Stimulated activated memory B cell treated with anti-CD40 and anti-IgM and Interleukin-4, amounts not matched to agents 10 μg/mL and 1 μg/mL and 100 μg/mL, for 72 hours (primary cell): ENCODE data around the gene ATG13.
"Not testable (repeated sequence)": the region's sequence is repeated elsewhere in the genome, so short reads cannot be mapped to it uniquely, and the experiment has no call there.

Experiments used
- ATAC-seq: fragments of 150-1000 bp; cut with Tn5 transposase; 2 replicates; pipeline ENCODE4 v1.10.0; 2021
- H3K27ac Mint-ChIP-seq: one replicate; pipeline ENCODE4 v1.8.0; 2022; ENCODE audit warnings: mild to moderate bottlenecking, mixed read lengths
- H3K27me3 Mint-ChIP-seq: one replicate; pipeline ENCODE4 v1.8.0; 2022; ENCODE audit warnings: mixed read lengths
- H3K36me3 Mint-ChIP-seq: one replicate; pipeline ENCODE4 v1.8.0; 2022; ENCODE audit warnings: mixed read lengths
- H3K4me1 Mint-ChIP-seq: one replicate; pipeline ENCODE4 v1.8.0; 2022; ENCODE audit warnings: mixed read lengths
- H3K4me3 Mint-ChIP-seq: one replicate; pipeline ENCODE4 v1.8.0; 2022; ENCODE audit warnings: mild to moderate bottlenecking, moderate library complexity, mixed read lengths
- H3K9me3 Mint-ChIP-seq: one replicate; pipeline ENCODE4 v1.8.0; 2022; ENCODE audit warnings: mixed read lengths

Gene ATG13

GRCh38 chr11:46617134-46617971, at the start of gene ATG13, which contains the start of gene HARBI1:
Gene ATG13, plus strand, starts transcription at chr11:46617553. Its CDS starts 26,739 bp downstream, at chr11:46644292.
Gene HARBI1, minus strand, starts transcription at chr11:46617227. Its CDS starts 990 bp downstream, at chr11:46616237.
- Mint-ChIP-seq H3K27ac (peak within 1 kb of the TSS; percentile 100), H3K27me3 (no peaks in the 10 kb centered on the region), H3K4me3 (peak within 1 kb of the TSS; percentile 99), H3K9me3 (no peaks in the 10 kb centered on the region), H3K4me1 (peaks cover 40% of the 10 kb centered on the region), H3K36me3 (peaks cover 10% of the 10 kb centered on the region)
- ATAC-seq: peak; percentile 99

GRCh38 chr11:46570790-46571398, 46.5 kb upstream of the ATG13 start:
- peaks cover 21% of the 10 kb centered on the region for H3K4me1 Mint-ChIP-seq
- peaks cover 7% of the 10 kb centered on the region for H3K36me3 Mint-ChIP-seq
- no peaks in the 10 kb centered on the region for H3K27me3 Mint-ChIP-seq
- H3K4me3 Mint-ChIP-seq: no peak overlapping the region
- H3K27ac Mint-ChIP-seq: no peak overlapping the region
- no peaks in the 10 kb centered on the region for H3K9me3 Mint-ChIP-seq
- no peak for ATAC-seq

GRCh38 chr11:46574656-46575055, 42.7 kb upstream of the ATG13 start:
- no peak for ATAC-seq
- Mint-ChIP-seq H3K27me3 (no peaks in the 10 kb centered on the region), H3K4me3 (no peak overlapping the region), H3K27ac (peak overlapping the region; percentile 46), H3K9me3 (peaks cover 3% of the 10 kb centered on the region), H3K36me3 (peaks cover 19% of the 10 kb centered on the region), H3K4me1 (peaks cover 37% of the 10 kb centered on the region)

- Mint-ChIP-seq H3K4me3 (no peak overlapping the region), H3K36me3 (peaks cover 36% of the 10 kb centered on the region), H3K27me3 (no peaks in the 10 kb centered on the region), H3K4me1 (peaks cover 44% of the 10 kb centered on the region), H3K27ac (no peak overlapping the region), H3K9me3 (peaks cover 3% of the 10 kb centered on the region)
- no peak for ATAC-seq
These were observed 40.3 kb upstream of the ATG13 start for GRCh38 chr11:46577058-46577457.

GRCh38 chr11:46582588-46582987, 34.8 kb upstream of the ATG13 start:
- H3K4me1 Mint-ChIP-seq: peaks cover 23% of the 10 kb centered on the region
- no peak overlapping the region for H3K4me3 Mint-ChIP-seq

GRCh38 chr11:46583513-46583912, 33.8 kb upstream of the ATG13 start:
- Mint-ChIP-seq H3K4me1 (peaks cover 29% of the 10 kb centered on the region), H3K36me3 (peaks cover 27% of the 10 kb centered on the region)
- not testable (repeated sequence) for ATAC-seq, H3K4me3 Mint-ChIP-seq, H3K27me3 Mint-ChIP-seq, H3K9me3 Mint-ChIP-seq, H3K27ac Mint-ChIP-seq

More at GRCh38 chr11:46582588-46582987, 34.8 kb upstream of the ATG13 start:
- Mint-ChIP-seq H3K36me3 (peaks cover 22% of the 10 kb centered on the region), H3K27me3 (no peaks in the 10 kb centered on the region), H3K9me3 (no peaks in the 10 kb centered on the region), H3K27ac (no peak overlapping the region)
- ATAC-seq: no peak

- Mint-ChIP-seq H3K4me3 (no peak overlapping the region), H3K9me3 (no peaks in the 10 kb centered on the region), H3K27ac (no peak overlapping the region), H3K36me3 (peaks cover 14% of the 10 kb centered on the region), H3K27me3 (no peaks in the 10 kb centered on the region), H3K4me1 (peaks cover 34% of the 10 kb centered on the region)
- ATAC-seq: no peak
These were observed 29.2 kb upstream of the ATG13 start for GRCh38 chr11:46588131-46588530.

GRCh38 chr11:46588915-46589314, 28.4 kb upstream of the ATG13 start:
- Mint-ChIP-seq H3K4me1 (peaks cover 36% of the 10 kb centered on the region), H3K36me3 (peaks cover 14% of the 10 kb centered on the region), H3K9me3 (no peaks in the 10 kb centered on the region), H3K4me3 (no peak overlapping the region), H3K27me3 (no peaks in the 10 kb centered on the region), H3K27ac (no peak overlapping the region)
- ATAC-seq: no peak

GRCh38 chr11:46590740-46591605, 26.4 kb upstream of the ATG13 start:
- no peak overlapping the region for H3K27ac Mint-ChIP-seq
- peaks cover 42% of the 10 kb centered on the region for H3K4me1 Mint-ChIP-seq
- no peaks in the 10 kb centered on the region for H3K9me3 Mint-ChIP-seq

GRCh38 chr11:46593550-46594373, 23.6 kb upstream of the ATG13 start, which contains the start of gene AMBRA1:
Gene AMBRA1, minus strand, starts transcription at chr11:46594023. Its CDS starts 45,643 bp downstream, at chr11:46548380.
- Mint-ChIP-seq H3K27me3 (no peaks in the 10 kb centered on the region), H3K4me1 (peaks cover 34% of the 10 kb centered on the region), H3K36me3 (peaks cover 8% of the 10 kb centered on the region), H3K27ac (peak within 1 kb of the TSS; percentile 88), H3K4me3 (peak within 1 kb of the TSS; percentile 92), H3K9me3 (no peaks in the 10 kb centered on the region)
- peak; percentile 91 for ATAC-seq

More at GRCh38 chr11:46590740-46591605, 26.4 kb upstream of the ATG13 start:
- no peak for ATAC-seq
- Mint-ChIP-seq H3K4me3 (peak overlapping the region; percentile 5), H3K27me3 (no peaks in the 10 kb centered on the region), H3K36me3 (peaks cover 14% of the 10 kb centered on the region)

GRCh38 chr11:46594374-46594700, 23.0 kb upstream of the ATG13 start:
- H3K27me3 Mint-ChIP-seq: no peaks in the 10 kb centered on the region
- peaks cover 29% of the 10 kb centered on the region for H3K4me1 Mint-ChIP-seq
- H3K36me3 Mint-ChIP-seq: peaks cover 8% of the 10 kb centered on the region
- peak overlapping the region; percentile 88 for H3K27ac Mint-ChIP-seq
- peak overlapping the region; percentile 92 for H3K4me3 Mint-ChIP-seq
- no peaks in the 10 kb centered on the region for H3K9me3 Mint-ChIP-seq
- peak; percentile 5 for ATAC-seq

- peaks cover 29% of the 10 kb centered on the region for H3K4me1 Mint-ChIP-seq
- H3K9me3 Mint-ChIP-seq: no peaks in the 10 kb centered on the region
- H3K27me3 Mint-ChIP-seq: no peaks in the 10 kb centered on the region
- H3K36me3 Mint-ChIP-seq: peaks cover 8% of the 10 kb centered on the region
- H3K27ac Mint-ChIP-seq: peak overlapping the region; percentile 88
- H3K4me3 Mint-ChIP-seq: peak overlapping the region; percentile 92
- ATAC-seq: no peak
These were observed 22.6 kb upstream of the ATG13 start for GRCh38 chr11:46594785-46595184.

- Mint-ChIP-seq H3K4me1 (peaks cover 18% of the 10 kb centered on the region), H3K27ac (no peak overlapping the region), H3K27me3 (no peaks in the 10 kb centered on the region), H3K36me3 (no peaks in the 10 kb centered on the region), H3K9me3 (no peaks in the 10 kb centered on the region), H3K4me3 (no peak overlapping the region)
- no peak for ATAC-seq
These were observed 20.2 kb upstream of the ATG13 start for GRCh38 chr11:46597155-46597554.

GRCh38 chr11:46597609-46598219, 19.6 kb upstream of the ATG13 start:
- ATAC-seq: no peak
- no peak overlapping the region for H3K4me3 Mint-ChIP-seq

More at GRCh38 chr11:46597609-46598219, 19.6 kb upstream of the ATG13 start:
- Mint-ChIP-seq H3K4me1 (peaks cover 12% of the 10 kb centered on the region), H3K36me3 (no peaks in the 10 kb centered on the region), H3K27ac (no peak overlapping the region), H3K27me3 (no peaks in the 10 kb centered on the region), H3K9me3 (no peaks in the 10 kb centered on the region)
